ENCODE results near the gene OR9Q1.

DNA sequence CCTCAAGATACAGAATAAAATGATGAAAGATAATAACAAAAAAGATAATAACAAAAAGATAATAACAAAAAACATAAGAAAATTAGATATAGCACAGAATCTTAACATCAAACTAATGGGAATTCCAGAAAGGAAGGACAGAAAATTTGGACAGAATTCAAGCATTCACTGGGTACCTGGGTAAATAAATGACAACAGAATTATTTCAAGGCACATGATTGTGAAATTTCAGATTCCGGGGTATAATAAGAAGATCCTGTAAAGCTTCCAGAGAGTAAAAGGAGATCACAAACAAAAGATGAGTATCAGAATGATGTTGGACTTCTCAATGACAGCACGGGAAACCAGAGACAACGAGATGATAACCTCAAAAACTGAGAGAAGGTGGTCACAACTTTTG is 42.1 kb upstream of the OR9Q1 start:
- TF ChIP-seq, protein P1, sequence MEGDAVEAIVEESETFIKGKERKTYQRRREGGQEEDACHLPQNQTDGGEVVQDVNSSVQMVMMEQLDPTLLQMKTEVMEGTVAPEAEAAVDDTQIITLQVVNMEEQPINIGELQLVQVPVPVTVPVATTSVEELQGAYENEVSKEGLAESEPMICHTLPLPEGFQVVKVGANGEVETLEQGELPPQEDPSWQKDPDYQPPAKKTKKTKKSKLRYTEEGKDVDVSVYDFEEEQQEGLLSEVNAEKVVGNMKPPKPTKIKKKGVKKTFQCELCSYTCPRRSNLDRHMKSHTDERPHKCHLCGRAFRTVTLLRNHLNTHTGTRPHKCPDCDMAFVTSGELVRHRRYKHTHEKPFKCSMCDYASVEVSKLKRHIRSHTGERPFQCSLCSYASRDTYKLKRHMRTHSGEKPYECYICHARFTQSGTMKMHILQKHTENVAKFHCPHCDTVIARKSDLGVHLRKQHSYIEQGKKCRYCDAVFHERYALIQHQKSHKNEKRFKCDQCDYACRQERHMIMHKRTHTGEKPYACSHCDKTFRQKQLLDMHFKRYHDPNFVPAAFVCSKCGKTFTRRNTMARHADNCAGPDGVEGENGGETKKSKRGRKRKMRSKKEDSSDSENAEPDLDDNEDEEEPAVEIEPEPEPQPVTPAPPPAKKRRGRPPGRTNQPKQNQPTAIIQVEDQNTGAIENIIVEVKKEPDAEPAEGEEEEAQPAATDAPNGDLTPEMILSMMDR (conservative IDR thresholded peaks at IDR 0.05; ENCODE audit: low read length): no peak
- TF ChIP-seq EZH2phosphoT487 (IDR thresholded peaks at IDR 0.05; ENCODE audit: borderline replicate concordance, low read depth, low read length): no peak

Measured in OCI-LY7 (cell line).